NOMO-1 (cell line): ENCODE data around the gene DCLK1.
A peak's percentile ranks its signal among the peaks of the same experiment; 100 is the strongest.

Experiments used
- DNase-seq, 2 experiments: peaks; one replicate each; lab custom pipeline; 2025; ENCODE audit not compliant: unreplicated experiment in 2 of 2; lab: John Stamatoyannopoulos, UW

DCLK1 gene

GRCh38 chr13:35797244-35797643 is 333.9 kb downstream of the DCLK1 start:
- DNase-seq: no peak

GRCh38 chr13:35796623-35797022 is 334.6 kb downstream of the DCLK1 start:
- no peak for DNase-seq

GRCh38 chr13:35794734-35795389 is 336.3 kb downstream of the DCLK1 start:
- no peak for DNase-seq

GRCh38 chr13:35793823-35794222 is 337.4 kb downstream of the DCLK1 start:
- DNase-seq: no peak

- DNase-seq: no peak
These were observed 338.3 kb downstream of the DCLK1 start for GRCh38 chr13:35792911-35793310.

- DNase-seq: no peak
These were observed 339.2 kb downstream of the DCLK1 start for GRCh38 chr13:35792021-35792420.

GRCh38 chr13:35791184-35791851 is 339.9 kb downstream of the DCLK1 start:
- DNase-seq: no peak

GRCh38 chr13:35789335-35790165 is 341.6 kb downstream of the DCLK1 start:
- peak in 1 of 2 experiments; percentile 7 for DNase-seq

GRCh38 chr13:35787937-35788336 is 343.2 kb downstream of the DCLK1 start:
- DNase-seq: no peak

GRCh38 chr13:35785576-35786303 is 345.4 kb downstream of the DCLK1 start:
- DNase-seq: no peak

- no peak for DNase-seq
These were observed 346.8 kb downstream of the DCLK1 start for GRCh38 chr13:35784286-35784951.

- DNase-seq: no peak
These were observed 348.4 kb downstream of the DCLK1 start for GRCh38 chr13:35782793-35783192.

- no peak for DNase-seq
These were observed 349.9 kb downstream of the DCLK1 start for GRCh38 chr13:35781036-35782000.

- DNase-seq: no peak
These were observed 350.6 kb downstream of the DCLK1 start for GRCh38 chr13:35780613-35781012.

GRCh38 chr13:35771898-35772297 is 359.3 kb downstream of the DCLK1 start:
- no peak for DNase-seq

GRCh38 chr13:35770756-35771297 is 360.4 kb downstream of the DCLK1 start:
- no peak for DNase-seq

GRCh38 chr13:35769812-35770211 is 361.4 kb downstream of the DCLK1 start:
- no peak for DNase-seq

- DNase-seq: no peak
These were observed 362.6 kb downstream of the DCLK1 start for GRCh38 chr13:35768551-35768950.

GRCh38 chr13:35768073-35768472 is 363.1 kb downstream of the DCLK1 start:
- no peak for DNase-seq
